Anterior cingulate cortex (tissue), 58 donors: Measurements from ENCODE around the gene TUBGCP3.

ENCODE experiments used
- DNase-seq, 58 donors: peaks; one replicate each; lab custom pipeline; 2025; lab: John Stamatoyannopoulos, UW

The TUBGCP3 gene

GRCh38 chr13:112618501-112618900 is 30.5 kb upstream of the TUBGCP3 start:
- no peak for DNase-seq

GRCh38 chr13:112617754-112618375 is 29.9 kb upstream of the TUBGCP3 start:
- no peak for DNase-seq

- no peak for DNase-seq
Observed at GRCh38 chr13:112616586-112617362, 28.8 kb upstream of the TUBGCP3 start.

- no peak for DNase-seq
Observed at GRCh38 chr13:112615391-112615790, 27.4 kb upstream of the TUBGCP3 start.

DNA sequence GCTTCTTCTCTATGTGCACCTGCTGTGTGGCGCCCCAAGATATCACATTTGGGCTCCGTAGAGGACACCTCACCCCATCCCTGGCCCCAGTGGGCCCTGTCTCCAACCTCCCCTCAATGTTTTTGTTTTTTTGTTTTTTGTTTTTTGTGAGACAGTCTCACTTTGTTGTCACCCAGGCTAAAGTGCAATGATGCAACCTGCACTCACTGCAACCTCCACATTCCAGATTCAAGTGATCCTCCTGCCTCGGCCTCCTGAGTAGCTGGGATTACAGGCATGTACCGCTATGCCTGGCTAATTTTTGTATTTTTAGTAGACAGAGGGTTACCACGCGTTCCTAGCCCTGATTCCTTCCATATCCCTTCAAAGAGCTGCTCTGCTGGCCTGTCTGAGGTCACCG is 26.9 kb upstream of the TUBGCP3 start:
- DNase-seq = no peak

- DNase-seq = no peak
Observed at GRCh38 chr13:112608212-112608611, 20.3 kb upstream of the TUBGCP3 start.

GRCh38 chr13:112606109-112607001 is 18.4 kb upstream of the TUBGCP3 start:
- DNase-seq = peak; percentile 21 to 94 (median 82)

DNA sequence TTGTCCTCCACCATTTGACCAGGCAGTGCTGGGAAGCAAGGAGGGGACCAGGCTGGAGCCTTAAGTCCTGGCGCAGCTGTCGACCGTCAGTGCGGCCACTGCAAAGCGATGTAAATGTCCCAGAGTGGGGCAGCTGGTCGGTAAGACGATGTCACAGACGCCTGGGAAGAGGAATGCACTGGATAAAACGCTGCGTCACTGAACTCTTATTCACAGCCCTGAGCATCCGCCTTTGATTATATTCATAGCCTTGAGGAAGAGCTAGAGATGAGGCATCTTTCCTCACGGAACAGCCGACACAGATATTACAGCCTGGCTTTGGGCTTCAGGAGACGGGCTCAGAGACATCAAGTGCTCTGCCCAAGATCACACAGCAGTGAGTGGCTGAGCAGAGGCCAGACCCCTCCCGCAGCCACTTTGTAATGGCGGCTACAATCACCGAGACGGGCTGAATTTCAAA is 17.6 kb upstream of the TUBGCP3 start:
- no peak for DNase-seq

DNA sequence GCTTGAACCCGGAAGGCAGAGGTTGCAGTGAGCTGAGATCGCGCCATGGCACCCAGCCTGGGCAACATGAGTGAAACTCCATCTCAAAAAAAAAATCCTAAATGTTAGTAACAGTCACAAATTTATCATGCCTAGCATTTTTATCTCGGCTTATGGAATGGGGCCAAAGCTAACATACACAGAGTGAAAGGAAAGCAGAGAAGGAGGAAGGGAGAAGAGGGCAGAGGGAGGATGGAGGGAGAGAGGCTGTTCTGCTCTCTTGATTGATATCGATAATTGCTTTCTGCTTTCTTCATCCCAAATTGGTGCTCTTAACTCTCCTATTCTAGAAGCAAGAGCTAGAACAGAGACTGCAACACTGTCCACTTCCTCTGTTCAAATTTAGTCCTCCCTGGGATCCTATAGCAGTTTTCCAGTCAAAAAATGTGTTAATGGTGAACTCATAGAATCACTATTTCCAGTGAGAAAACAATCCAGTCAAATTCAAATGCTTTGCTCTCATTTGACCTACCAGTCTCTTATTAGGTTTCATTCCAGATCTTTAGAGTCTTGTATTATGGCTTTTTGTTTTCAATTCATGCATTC is 15.8 kb upstream of the TUBGCP3 start:
- no peak for DNase-seq

DNA sequence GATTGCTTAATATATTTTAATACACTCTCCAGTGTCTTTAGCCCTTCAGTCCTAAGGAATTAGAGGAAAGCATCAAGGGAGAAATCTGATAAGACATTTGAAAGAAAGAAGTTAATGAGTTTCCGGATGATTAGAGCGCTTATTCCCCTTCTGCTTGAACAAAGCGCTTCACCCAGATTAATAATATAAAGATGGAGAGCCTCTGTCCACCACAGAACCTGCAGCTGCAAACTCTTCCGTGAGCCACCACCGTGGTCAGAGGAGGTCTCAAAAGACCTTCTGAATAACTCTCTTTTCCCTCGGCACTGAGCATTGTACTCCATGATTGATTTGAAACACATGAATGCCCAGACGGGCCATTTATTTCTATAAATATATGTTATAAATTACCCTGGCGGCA is 14.2 kb upstream of the TUBGCP3 start:
- DNase-seq = no peak

DNA sequence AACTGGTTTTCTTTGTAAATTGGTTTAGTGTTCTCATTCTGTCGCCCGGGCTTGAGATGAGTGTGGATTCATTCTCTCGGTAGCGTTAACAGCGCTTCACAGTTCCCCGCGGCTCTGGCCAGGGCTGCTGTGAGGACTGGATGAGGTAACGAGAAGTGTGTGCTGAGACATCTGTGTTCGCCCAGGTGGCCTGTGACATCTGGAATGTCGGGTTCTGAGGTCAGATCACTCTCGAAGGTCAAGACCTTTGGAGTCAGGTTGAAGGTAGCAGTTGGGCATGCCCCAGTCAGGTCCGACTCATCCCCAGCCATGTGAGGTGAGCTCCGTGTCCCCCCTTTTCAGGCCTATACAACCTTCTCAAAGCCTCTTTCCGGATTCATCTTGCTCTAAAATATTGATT is 13.4 kb upstream of the TUBGCP3 start:
- no peak for DNase-seq

- no peak for DNase-seq
Observed at GRCh38 chr13:112596235-112596634, 8.3 kb upstream of the TUBGCP3 start.

DNA sequence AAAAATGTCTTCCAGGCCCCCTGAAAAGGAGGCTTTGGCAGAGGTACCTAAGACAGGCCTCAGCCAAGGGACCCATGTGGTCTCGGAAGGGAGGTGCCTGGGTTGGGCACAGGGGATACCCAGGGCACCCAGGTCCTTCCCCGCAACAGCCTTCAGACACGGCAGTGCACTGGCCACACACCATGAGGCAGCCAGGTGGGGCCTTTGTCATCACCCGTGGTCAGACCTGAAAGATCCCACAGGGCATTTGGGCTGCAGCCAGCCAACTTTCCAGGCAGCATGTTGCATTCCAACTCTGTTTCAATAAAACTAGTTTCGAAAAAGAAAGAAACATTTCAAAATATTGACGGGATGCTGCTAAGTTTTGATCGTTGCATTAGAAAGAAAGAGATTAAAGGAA is 4.7 kb upstream of the TUBGCP3 start:
- DNase-seq = no peak

DNA sequence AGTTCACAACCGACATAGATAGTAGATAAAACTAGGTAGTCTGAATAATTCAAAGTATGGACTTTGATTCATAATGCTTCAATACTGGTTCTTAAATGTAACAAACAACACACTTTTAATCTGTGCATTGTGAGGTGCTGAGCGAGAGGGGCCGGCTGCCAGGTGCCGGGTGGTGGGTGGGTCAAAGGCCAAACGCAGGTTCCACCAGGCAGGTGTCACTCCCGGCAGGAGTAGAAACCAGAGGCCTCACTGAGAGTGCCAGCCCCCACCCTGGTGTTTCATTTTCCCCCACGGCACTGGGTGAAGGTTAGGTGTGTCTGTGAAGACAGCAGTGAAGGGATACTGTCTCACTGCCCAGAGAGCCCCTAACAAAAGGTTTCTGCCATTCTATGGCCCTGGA is 4.2 kb upstream of the TUBGCP3 start:
- DNase-seq = no peak

DNA sequence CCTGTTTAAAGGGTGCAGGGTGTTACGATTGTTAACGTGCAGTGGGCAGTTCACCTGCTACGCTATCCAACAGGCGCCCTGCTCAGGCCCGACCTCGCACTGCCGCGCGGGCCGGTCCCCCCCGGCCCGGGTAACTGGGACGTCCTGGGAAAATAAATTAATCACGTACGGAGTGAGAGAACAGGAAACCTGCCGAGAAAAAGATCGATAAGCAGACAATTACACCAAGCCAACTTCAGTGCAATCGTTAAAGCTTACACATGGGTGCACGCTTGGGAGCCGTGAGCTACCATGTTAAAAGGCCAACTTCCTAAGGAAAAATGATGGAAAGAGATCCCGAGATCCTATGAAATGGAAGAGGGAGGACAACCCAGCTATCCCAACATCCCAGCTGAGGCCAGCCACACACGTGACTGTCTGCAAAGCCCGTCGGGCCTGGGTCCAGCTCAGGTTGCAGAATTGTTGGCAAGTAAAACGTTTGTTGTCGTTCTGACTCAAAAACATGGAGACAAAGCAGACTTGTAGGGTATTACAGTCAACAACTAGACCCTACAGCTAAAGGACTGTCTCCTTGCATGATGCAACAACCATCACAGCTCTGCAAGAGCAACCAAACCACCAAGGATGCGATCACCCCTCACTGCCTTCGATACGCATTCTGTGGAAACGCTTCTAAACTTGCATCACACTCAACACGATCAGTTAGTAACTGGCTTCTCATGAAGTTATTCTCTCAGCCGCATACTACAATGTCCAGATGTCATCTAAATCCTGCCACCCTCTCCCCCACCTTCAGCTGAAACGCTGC is 741 bp upstream of the TUBGCP3 start:
- DNase-seq = no peak

DNA sequence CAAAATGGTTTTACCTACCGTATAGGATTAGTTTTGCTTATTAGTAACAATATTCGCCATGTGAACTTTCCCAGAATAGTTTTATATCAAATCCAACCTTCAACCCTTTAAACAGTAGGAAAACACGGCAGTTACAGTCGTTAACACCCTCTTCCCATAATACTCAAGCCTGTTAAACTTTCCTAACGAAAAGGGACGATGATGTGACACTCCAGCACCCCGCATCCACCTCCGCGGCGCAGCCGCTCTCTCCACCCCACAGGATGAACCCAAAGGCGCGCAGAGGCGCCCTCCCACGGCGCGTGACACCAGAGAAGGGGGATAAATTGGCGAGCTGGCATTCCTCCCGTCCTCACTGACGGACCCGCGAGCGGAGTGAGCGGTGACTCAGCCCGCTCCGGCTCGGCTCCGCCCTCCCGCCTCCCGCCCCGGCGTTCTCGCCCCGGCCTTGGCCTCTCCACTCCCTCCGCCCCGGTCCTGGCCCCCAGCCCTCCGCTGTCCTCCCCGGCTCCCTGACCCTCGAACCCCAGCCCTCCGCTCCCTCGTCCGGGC is 665 bp downstream of the TUBGCP3 start:
- peak in 54 of 58 donors; percentile 9 to 91 (median 46) for DNase-seq

DNA sequence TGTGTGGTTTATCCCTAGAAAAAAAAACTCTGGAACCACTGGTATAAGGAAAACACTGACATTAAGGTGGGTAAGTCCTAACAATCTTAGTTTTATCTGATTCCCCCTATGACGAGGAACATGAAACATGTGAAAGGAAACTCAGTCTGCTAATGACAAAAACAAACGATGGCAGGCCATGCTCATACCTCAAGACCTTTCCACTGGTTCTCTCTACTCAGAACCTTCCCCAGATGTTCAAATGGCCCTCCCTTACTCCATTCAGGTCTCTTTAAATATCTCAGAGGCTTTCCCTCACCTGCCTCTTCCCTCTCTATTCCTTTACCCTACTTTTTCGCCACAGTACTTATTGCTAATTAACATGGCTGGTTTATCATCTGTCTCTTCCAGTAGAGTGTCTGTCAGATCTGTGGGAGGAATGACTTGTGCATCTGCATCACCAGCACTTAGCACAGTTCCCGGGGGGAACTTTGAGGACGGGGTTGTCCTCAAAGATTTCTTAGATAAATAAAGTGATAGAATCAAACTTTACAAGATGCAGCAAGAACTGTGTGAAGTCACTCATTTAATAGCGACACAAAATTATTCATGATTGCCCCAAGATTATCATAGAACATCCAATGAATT is 1.5 kb downstream of the TUBGCP3 start:
- DNase-seq = no peak

GRCh38 chr13:112583592-112584277 is 4.2 kb downstream of the TUBGCP3 start:
- DNase-seq = peak in 15 of 58 donors; percentile 1 to 26 (median 13)
